NCI-H2029 treated with DMSO at 0.1 percent for 48 hours (cell line): ENCODE data around the gene STMP1.
A peak's percentile ranks its signal among the peaks of the same experiment; 100 is the strongest.
"Not testable (repeated sequence)": the region's sequence is repeated elsewhere in the genome, so short reads cannot be mapped to it uniquely, and the experiment has no call there.

ENCODE experiments used
- DNase-seq: peaks from one replicate; lab custom pipeline; 2025; lab: John Stamatoyannopoulos, UW

The STMP1 gene

DNA sequence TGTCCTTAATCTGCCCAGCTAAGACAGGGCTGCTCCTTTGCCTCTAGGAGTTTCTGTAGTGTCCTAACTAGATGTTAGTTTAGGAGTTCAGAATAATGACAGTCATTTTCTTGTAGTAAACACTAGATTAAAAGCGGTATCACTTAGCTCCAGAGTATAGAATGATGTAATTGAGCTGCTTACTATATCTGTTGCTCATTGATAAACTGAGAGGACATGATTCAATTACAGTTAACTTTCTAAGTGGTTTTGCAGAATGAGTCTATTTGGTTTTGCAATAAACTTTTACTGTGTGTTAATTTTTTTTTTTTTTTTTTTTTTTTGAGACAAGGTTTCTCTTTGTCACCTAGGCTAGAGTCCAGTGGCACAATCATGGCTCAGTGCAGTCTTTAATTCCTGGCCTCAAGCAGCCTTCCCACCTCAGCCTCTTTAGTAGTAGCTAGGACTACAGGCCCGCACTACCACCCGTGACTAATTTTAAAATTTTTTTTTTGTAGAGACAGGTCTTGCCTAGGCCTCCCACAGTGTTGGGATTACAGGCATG is 1.8 kb downstream of the STMP1 start:
- no peak for DNase-seq

DNA sequence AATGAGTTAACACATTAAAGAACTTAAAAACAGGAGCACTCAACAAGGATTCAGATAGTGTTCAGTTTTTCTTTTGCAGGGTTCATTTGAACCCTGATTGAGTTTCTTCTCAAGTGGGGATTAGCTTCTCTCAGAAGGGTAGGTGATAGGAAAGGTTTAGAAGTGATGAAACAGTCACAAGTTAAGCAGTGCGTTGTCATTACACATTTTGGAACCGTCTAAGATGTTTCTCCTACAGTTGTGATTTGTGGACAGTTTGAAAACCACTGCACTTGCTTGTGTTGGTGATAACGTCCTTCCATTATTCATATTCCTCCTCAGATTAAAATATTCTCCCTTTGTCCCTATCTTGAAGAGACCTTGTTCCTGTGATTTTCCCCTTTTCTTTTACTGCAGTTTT is 2.7 kb downstream of the STMP1 start:
- no peak for DNase-seq

DNA sequence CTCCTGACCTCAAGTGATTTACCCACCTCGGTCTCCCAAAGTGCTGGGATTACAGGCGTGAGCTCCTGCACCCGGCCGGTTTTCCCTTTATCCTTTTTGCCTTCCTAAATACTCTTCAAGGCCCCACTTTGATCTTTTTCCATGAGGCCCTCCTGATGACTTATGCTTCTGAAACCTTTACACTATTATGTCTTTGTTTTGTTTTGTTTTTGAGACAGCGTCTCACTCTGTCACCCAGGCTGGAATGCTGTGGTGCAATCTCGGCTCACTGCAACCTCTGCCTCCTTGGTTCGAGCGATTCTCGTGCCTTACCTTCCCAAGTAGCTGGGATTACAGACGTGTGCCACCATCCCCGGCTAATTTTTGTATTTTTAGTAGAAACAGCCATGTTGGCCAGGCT is 3.8 kb downstream of the STMP1 start:
- DNase-seq = no peak

DNA sequence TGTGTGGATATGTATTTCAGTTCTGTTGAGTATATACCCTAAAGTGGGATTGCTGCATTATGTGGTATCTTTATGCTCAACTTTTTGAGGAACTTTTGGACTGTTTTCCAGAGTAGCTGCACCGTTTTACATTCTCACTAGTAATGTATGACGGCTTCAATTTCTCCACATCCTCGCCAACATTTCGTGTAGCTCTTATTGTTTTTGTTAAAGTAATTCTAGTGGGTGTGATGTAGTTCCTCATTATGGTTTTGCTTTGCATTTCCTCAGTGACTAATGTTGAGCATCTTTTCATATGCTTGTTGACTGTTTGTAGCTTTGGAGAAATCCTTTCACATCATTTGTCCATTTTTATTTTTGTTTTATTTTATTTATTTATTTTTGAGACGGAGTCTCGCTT is 4.5 kb downstream of the STMP1 start:
- DNase-seq = no peak

DNA sequence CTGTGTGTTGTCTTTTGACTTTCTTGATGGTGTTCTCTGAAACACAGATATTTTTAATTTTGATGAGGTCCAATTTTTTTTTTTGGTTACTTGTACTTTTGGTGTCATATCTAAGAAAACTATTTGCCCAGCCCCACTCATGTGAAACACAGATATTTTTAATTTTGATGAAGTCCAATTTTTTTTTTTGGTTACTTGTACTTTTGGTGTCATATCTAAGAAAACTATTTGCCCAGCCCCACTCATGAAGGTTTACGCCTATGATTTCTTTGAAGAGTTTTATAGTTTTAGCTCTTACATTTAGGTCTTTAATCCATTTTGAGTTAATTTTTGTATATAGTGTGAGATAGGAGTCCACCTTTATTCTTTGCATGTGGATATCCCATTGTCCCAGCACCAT is 5.3 kb downstream of the STMP1 start:
- not testable (repeated sequence) for DNase-seq

DNA sequence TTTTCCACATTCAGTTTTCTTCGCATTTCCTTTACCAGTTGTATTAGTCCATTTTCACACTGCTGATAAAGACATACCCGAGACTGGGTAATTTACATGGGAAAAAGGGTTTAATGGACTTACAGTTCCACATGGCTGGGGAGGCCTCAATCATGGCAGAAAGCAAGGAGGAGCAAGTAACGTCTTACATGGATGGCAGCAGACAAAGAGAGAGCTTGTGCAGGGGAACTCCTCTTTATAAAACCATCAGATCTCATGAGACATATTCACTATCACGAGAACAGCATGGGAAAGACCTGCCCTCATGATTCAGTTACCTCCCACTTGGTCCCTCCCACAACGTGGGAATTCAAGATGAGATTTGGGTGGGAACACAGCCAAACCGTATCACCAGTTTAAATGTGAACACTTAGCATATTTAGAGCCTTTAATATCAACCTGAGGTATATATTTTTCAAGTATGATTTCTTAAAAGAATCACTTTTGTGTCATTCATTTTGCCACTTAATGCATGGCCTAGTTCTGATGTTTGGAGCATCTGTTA is 6.6 kb downstream of the STMP1 start:
- DNase-seq = not testable (repeated sequence)

DNA sequence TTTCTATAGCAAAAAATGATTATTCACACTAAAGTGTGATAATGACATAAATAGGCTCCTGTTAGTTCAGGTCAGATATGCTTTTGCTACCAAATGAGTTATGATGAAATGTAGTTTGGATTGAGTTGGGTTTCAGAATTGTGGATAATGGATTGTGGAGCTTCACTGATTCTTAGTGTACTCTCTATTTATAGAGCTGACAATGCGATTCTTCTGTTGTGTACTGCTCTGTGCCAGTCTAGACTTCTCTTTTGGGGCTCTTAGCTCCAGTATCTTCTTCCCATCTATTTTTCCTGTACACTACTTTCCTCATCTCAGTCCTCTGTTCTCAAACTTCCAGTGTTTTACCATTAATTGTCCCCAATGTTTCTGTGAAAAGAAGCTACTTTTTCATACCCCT is 7.5 kb downstream of the STMP1 start:
- no peak for DNase-seq

DNA sequence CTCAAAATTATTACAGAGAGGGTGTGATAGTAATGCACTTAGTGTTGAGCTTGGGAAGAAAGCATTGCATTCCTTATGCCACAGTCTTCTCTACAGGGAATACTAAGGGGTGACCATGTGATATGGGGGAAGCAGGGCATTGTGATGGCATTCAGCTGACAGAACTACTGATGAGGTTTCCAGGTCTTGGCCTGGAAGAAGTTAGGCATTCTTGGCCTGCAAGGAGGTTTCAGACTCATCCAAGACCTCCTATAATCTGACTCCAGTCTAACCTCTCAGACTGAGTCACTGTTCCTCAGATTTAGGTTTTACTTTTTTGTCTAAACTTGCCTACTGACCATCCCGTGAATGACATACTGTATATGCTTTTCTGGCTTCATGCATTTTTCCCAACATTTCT is 7.9 kb downstream of the STMP1 start:
- DNase-seq = no peak

DNA sequence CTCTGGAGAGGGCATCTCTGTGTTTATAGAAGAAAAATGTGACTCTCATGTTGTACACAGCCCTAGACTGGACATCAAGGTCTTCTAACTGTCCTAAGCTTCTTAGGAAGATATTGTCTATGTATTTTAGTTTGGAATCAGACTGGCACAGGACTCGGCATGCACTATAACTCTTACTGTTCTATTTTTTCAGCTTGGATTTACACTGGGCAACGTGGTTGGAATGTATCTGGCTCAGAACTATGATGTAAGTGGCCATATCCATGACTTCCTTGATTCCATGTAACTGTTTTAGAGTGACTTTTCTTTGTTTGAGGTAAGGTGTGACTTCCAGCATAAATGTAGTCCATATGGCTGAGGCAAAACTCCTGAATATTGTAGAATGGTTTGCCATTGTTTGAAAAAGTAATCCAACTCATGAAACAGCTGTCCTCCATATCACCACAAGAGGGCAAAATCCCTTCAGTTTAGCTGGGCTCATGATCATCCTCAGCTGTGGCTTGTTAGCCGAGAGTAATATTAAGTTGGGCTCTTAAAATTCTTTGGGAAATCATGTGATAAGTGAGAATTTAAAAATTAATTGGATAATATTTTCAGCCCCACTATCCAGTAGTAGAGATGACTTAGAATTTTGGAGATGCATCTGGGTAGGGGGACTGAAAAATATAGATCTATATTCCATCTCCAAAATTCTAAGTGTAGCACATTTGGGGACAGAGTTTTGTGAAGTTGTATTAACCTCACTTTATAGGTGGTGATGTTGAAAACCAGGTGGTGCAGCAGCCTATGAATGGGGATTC is 10.4 kb downstream of the STMP1 start:
- DNase-seq = peak; percentile 45

DNA sequence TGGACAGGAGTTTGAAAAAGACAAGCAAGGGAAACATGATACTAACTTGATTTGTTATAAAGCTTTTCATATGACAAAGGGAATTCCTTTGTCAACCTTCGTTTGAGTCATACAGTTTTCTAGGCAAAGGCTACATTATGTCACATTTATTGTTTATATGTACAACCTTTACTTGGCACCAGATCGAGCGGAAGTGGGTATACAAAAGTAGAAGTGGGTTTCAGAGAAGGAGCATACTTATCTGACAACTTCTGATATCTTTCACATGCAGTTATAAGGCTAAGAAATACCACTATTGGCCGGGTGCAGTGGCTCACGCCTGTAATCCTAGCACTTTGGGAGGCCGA is 11.0 kb downstream of the STMP1 start:
- DNase-seq = no peak

DNA sequence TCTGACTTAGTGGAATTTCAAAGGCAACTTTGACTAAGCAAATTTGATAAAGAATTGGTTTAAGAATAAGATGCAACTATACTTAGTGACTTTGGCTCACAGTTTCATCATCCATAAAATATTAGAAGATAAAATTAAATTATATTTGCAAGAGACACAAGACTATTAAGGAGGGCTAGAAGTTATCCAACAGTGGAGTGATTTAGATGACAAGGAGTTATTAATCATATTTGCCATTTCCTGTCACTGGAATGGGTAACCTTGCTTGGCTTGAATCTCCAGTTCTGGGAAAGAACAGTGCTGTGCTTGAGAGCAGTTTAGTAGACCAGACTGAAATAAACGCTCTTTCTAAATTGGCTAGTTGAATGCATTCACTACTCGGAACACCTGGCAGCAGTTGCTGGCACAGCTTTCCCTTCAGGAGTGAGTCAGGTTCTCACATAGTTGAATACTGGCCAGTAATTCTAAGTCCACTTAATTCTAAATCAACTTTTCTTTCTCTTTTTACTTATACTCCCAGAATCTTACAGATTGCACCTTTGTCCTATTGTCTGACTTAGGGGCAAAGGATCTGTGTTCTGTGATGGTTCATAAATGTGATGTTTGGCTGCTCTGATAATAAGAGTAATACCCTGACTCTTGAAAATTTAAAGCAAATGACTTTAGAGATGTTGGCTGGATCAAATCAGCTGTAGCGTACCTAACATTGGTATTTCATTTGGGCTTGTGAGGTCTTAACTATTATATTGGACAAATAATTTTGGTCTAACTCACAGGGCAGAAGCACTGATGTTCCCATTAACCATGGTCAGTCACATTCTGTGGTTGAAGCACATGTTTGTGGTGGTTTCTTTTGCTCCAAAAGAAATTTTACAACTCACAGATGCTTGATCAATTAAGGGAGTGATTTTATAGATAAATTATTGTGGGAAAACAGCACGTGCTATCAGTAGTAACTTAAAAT is 16.6 kb downstream of the STMP1 start:
- peak; percentile 41 for DNase-seq

DNA sequence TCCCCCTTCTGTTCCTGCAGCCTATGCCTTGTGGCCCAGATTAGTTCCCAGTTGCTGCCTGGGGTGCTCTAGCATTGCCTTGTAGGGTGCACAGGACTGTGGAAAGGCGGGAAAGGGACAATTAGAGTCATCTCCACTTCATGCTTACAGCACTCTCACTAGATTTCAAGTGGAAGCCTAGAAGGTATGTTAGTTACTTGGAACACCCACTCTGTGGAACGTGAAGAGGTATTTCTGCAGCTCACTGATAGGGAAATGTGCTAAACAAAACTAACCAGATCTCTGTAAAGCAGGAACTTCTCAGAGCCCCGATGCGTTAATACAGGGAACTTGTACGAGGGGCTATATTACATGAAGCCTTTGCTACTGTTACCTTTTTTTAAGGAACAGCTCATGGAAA is 19.4 kb downstream of the STMP1 start:
- no peak for DNase-seq

DNA sequence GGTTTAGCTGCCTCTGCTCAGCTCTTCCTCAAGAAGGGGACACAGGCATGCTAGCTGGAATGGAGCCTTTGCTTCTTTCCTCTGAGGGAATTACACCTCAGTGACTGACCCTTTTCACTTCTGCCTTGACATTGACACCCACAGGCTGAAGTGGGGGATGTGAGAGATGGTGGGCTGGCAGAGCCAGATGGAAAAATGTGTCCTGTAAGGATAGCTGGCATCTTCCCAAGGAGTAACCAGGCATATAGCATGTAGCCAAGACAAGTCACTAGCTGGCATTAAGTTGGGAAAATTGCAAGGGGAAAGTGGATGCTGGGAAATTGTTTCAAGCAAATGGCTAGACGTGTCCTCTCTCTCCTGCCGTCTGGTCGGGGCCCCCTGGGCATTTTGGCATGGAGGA is 19.9 kb downstream of the STMP1 start:
- no peak for DNase-seq

DNA sequence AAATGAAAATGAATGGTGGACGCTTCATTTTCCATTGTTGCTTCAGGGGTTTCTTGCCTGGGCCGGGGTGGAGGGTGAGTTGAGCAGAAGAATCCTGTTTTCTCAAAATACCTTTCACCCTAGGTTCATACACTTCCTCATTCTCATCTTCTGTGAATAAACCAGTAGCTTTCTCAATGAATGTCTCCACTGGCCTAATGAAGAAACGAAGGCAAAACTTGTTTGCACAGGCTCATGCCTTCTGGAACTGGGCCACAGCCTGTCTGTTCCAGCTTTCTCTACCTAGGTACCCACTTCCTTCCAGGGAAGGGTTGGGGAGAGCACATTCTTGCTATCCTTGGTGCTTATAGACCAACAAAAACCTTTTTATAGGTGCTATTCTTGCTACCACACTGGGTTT is 21.3 kb downstream of the STMP1 start:
- no peak for DNase-seq

DNA sequence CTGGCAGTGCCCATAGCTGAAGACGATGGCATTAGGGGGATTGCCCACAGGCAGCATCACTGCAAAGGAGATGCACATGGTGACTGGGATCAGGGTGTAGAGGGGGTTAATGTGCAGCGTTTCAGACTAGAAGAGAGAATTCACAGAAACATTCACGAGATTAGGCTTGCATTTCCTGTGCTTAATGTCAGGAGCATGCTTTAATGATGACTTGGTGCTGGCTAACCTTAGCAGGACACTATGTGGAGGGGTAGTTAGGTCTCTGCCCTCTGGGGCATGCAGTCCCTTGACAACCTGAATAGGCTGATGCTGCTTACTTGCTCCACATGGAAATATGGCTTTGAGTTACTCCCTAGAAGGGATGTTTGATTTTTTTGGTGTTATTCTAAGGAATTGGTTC is 21.8 kb downstream of the STMP1 start:
- DNase-seq = no peak

DNA sequence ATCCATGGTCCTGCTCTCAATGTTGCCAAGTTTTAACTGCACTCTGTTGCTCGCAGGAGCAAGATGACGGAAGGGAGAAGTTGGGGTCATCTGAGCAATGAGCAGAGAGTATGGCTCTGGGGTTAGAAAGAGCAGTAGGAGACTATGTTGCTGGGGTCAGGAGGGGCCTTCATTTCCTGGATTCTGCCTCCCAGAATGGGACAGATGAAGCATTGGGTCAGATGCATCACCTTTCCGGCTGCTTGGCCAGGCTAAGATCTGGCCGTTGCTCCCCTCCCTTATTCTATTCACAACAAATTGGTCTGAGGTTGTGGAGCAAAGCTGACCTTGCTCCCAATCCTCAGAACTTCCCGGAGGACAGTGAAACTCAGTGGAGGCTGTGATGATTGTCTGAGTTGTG is 22.4 kb downstream of the STMP1 start:
- DNase-seq = no peak

DNA sequence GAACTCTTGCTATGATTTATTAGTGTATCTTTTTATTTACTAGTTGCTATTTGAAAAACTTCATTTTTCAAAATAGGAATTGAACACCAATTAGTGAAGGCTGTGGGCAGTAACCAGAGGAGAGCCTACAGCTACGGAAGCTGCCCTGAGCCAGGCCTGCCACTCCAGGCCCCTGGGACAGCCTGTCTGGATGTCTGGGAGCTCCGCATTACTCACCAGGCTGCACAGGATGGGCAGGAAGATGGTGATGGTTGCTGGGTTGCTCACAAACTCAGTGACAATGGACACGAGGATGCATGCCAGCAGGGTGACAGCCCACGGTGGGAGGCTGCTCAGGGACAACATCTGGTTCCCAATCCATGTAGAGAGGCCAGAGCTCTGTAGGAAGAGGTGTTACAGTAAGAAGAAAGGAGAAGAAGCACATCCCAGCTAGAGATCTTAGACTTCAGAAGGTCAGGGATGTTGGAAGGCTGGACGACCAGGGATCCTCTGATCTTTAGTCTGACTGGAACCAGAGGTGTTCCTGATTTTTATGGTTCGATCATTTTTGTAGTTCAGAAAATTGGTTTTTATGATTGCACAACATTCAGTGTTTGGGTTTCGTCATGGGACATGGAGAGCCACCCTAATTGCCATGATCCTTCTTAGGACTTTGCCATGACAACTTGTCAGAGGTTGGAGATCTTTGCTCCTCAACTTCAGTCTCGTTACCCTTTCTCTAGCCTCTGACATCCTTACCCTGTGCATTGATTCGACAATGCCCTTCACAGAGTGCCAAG is 23.2 kb downstream of the STMP1 start:
- DNase-seq = no peak

DNA sequence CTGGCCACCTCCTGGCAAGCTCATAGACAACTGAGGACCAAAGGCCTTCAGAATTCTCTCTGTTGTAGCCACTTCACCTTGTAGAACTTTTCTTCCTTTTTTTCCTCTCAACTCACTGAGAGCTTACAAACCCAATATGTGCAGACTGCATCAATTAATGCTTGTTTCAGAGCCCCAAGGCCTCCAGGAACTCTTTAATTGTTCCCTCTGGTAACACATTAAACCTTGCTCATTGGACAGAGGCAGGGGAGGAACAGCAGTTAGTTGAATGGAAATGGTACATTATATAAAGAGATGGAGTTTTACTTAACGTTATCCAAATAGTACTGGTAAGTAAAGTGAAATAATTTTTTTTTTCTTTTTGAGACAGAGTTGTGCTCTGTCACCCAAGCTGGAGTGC is 25.2 kb downstream of the STMP1 start:
- no peak for DNase-seq

DNA sequence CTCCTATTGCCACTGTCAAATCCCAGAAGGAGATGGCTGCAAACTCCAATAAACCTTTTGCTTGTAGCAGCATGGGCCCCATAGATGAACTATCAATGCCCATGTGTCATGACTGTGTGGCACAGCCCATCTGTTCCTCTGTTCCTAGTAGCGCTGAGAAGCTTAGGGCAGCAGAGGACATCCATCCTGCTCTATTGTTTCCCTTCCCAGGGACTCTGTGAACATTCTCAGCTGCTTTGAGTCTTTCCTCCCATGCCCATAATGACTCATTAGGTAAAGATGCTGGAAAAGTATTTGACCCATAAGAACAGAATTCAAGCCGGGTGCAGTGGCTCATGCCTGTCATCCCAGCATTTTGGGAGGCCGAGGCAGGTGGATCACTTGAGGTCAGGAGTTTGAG is 28.3 kb downstream of the STMP1 start:
- DNase-seq = no peak

DNA sequence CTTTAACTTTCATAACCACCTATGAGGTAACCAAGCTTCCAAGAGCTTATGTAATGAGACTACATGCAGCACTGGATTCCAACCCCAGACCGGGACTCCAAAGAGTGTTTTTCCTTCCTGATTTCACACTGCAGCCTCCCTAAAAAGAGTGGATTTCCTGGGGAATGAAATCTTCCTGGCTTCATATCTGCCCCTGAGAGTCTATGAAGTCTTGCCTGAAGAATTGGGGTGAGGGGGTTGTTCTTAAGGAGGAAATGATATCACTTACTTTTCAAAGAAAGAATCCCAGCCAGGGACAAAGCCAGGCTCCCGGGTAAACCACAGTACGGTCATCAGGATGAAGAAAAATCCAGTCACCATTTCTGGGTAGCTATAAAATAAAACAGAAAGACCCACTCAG is 29.7 kb downstream of the STMP1 start:
- no peak for DNase-seq

DNA sequence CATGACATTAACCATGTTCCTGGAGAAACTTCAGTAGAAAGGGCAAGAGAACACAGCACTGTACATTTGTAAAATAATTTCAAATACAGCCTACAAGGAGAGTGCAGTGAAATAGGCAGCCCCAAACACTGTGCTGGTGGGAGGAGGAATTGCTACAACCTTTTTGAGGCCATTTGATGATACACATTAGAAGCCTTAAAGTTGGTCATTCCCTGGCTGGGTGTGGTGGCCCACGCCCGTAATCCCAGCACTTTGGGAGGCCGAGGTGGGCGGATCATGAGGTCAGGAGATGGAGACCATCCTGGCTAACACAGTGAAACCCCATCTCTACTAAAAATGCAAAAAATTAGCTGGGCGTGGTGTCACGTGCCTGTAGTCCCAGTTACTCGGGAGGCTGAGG is 30.3 kb downstream of the STMP1 start:
- DNase-seq = not testable (repeated sequence)

DNA sequence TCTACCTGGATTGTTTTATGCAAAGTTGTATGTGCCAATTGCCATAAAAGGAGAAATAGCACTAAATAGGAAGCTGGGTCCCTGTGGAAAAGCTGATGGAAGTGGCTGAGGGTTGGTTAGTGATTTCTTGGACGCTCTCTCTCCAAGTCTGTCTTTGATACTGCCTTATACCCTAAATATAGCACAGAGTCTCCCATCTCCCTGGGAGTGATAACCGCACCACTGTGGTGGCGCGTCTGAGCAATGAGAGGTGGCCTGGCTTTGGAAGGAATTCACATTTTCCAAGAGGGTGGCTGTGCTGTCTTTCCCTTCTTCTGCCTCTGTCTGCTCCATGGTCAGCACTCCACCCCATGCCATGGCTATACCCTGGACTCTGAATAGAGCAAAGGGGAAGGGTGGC is 31.2 kb downstream of the STMP1 start:
- DNase-seq = no peak
